ENCODE results near the gene ATF5.

Gene ATF5

GRCh38 chr19:49912965-49913685 lies 15.9 kb upstream of the ATF5 start:
- peak overlapping the region; percentile 39 for H3K27ac ChIP-seq
- CTCF ChIA-PET: interaction anchor here (0.7 kb wide), 2 partner anchors 63 to 223 kb away, joined by 3 read pairs; no protein-coding TSS in a partner anchor
- no peak for TF ChIP-seq CTCF (conservative IDR thresholded peaks at IDR 0.05; ENCODE audit: low read depth)
- POLR2A ChIA-PET (ENCODE audit: low non-redundant PET): no interaction called here
- no peak for DNase-seq (ENCODE audit: low spot score)

- POLR2A ChIA-PET (ENCODE audit: low non-redundant PET): no interaction called here
- TF ChIP-seq CTCF (conservative IDR thresholded peaks at IDR 0.05; ENCODE audit: low read depth): no peak
- CTCF ChIA-PET: interaction anchor here (0.7 kb wide), 1 partner anchor 222 kb away, joined by 3 read pairs; no protein-coding TSS in a partner anchor
- no peak overlapping the region for H3K27ac ChIP-seq
- DNase-seq (ENCODE audit: low spot score): no peak
Measured at GRCh38 chr19:49913720-49914119, 15.3 kb upstream of the ATF5 start.

GRCh38 chr19:49915271-49915670 lies 13.7 kb upstream of the ATF5 start:
- ChIA-PET POLR2A (ENCODE audit: low non-redundant PET) (no interaction called here), CTCF (interaction anchor here (0.6 kb wide), 1 partner anchor 21 kb away, joined by 3 read pairs; no protein-coding TSS in a partner anchor)
- DNase-seq (ENCODE audit: low spot score): no peak
- no peak; the same call in 1 of the 2 replicates for TF ChIP-seq CTCF (conservative IDR thresholded peaks at IDR 0.05; ENCODE audit: low read depth)
- no peak overlapping the region for H3K27ac ChIP-seq

GRCh38 chr19:49916839-49917733 lies 11.9 kb upstream of the ATF5 start:
- TF ChIP-seq CTCF (conservative IDR thresholded peaks at IDR 0.05; ENCODE audit: low read depth): no peak
- H3K27ac ChIP-seq: 0 out of 2 replicates have a peak overlapping the region, but pooled peaks have one; percentile 0
- ChIA-PET POLR2A (ENCODE audit: low non-redundant PET) (no interaction called here), CTCF (interaction anchor here (0.9 kb wide), 1 partner anchor 27 kb away, joined by 3 read pairs; no protein-coding TSS in a partner anchor)
- no peak for DNase-seq (ENCODE audit: low spot score)

- DNase-seq (ENCODE audit: low spot score): no peak
- H3K27ac ChIP-seq: no peak overlapping the region
- no peak for TF ChIP-seq CTCF (conservative IDR thresholded peaks at IDR 0.05; ENCODE audit: low read depth)
- POLR2A ChIA-PET (ENCODE audit: low non-redundant PET): no interaction called here
- CTCF ChIA-PET: interaction anchor here (0.9 kb wide), 1 partner anchor 28 kb away, joined by 3 read pairs; no protein-coding TSS in a partner anchor
Measured at GRCh38 chr19:49918089-49918488, 10.9 kb upstream of the ATF5 start.

GRCh38 chr19:49920624-49921363 lies 8.2 kb upstream of the ATF5 start:
- H3K27ac ChIP-seq: peak overlapping the region; percentile 5; the same call in 1 of the 2 replicates
- no peak for TF ChIP-seq CTCF (conservative IDR thresholded peaks at IDR 0.05; ENCODE audit: low read depth)
- ChIA-PET POLR2A (ENCODE audit: low non-redundant PET) (interaction anchor here (0.6 kb wide), 1 partner anchor 432 kb away, joined by 4 read pairs; no protein-coding TSS in a partner anchor), CTCF (no interaction called here)
- DNase-seq (ENCODE audit: low spot score): no peak

Data from RWPE1 (cell line).